GM12872 (cell line): ENCODE measurements around the gene LRP5.

Experiments
- TF ChIP-seq, protein P1 (sequence below): IDR thresholded peaks from 3 replicates; pipeline ENCODE4 v1.5.1; 2011; ENCODE audit warnings: low read depth, mild to moderate bottlenecking, low read length, moderate library complexity; ENCODE audit not compliant: insufficient read depth

LRP5 gene

DNA sequence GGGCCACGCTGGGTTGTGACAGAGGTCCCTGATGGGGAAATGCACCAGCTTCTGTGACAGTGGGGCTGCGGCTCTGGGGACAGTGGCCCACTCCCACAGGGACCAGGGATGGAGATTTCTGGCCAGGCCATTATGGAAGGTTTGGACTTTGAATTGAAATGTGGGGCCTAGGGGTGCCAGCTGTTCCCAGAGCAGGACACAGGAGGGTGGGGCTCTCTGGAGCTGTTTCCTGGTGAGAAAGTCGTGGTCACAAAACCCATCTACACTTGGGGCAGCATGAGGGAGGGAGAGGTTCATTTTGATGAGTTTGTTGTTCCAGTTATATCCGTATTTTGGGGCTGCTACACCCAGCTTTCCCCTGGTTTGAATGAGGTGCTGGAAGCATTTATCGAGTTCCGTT lies 52.2 kb downstream of the LRP5 start:
- TF ChIP-seq, protein P1, sequence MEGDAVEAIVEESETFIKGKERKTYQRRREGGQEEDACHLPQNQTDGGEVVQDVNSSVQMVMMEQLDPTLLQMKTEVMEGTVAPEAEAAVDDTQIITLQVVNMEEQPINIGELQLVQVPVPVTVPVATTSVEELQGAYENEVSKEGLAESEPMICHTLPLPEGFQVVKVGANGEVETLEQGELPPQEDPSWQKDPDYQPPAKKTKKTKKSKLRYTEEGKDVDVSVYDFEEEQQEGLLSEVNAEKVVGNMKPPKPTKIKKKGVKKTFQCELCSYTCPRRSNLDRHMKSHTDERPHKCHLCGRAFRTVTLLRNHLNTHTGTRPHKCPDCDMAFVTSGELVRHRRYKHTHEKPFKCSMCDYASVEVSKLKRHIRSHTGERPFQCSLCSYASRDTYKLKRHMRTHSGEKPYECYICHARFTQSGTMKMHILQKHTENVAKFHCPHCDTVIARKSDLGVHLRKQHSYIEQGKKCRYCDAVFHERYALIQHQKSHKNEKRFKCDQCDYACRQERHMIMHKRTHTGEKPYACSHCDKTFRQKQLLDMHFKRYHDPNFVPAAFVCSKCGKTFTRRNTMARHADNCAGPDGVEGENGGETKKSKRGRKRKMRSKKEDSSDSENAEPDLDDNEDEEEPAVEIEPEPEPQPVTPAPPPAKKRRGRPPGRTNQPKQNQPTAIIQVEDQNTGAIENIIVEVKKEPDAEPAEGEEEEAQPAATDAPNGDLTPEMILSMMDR = no peak

DNA sequence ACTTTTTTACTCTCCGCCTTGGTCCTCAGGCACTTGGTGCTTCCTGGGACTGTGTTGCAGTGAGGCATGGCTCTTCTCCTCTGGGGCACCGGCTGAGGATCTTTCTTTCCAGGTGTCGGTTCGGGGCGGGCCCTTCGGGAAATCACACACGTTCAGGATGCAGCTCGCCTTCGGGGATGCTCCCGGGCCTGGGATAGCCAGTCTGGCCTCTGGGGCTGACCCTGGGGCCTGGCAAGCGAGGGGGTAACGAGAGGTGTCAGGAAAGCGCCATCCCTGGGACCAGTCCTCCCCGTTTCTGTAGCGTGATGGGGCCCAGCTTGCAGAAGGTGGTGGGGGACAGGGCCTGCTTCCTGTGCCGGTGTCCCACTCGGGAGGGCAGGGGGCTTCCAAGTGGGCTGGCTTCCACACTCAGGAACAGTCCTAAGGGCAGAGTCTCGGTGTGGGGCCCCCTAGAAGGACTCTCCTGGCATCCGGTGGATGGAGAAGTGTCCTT lies 53.6 kb downstream of the LRP5 start:
- TF ChIP-seq, protein P1 = no peak

- TF ChIP-seq, protein P1 = no peak
These were observed 54.9 kb downstream of the LRP5 start for GRCh38 chr11:68367252-68367651.

DNA sequence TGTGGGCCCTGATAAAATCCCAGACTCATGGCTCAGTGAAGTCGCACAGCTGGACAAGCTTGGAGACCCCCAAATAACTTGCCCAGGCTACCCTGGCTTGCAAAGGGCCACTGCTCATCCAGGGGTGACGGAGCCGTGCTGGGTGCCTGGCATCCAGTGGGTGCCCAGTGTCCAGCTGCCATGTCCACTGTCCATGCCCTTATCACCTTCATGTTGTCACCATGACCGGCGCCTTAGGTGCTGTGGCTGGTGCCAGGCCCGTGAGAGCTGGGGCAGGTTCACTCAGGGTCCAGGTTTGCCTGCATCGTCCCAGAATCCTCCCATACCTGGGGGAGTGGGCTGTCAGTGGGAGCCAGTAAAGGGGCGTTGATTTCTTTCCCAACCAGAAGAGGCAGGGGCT lies 57.4 kb downstream of the LRP5 start:
- TF ChIP-seq, protein P1 = no peak

DNA sequence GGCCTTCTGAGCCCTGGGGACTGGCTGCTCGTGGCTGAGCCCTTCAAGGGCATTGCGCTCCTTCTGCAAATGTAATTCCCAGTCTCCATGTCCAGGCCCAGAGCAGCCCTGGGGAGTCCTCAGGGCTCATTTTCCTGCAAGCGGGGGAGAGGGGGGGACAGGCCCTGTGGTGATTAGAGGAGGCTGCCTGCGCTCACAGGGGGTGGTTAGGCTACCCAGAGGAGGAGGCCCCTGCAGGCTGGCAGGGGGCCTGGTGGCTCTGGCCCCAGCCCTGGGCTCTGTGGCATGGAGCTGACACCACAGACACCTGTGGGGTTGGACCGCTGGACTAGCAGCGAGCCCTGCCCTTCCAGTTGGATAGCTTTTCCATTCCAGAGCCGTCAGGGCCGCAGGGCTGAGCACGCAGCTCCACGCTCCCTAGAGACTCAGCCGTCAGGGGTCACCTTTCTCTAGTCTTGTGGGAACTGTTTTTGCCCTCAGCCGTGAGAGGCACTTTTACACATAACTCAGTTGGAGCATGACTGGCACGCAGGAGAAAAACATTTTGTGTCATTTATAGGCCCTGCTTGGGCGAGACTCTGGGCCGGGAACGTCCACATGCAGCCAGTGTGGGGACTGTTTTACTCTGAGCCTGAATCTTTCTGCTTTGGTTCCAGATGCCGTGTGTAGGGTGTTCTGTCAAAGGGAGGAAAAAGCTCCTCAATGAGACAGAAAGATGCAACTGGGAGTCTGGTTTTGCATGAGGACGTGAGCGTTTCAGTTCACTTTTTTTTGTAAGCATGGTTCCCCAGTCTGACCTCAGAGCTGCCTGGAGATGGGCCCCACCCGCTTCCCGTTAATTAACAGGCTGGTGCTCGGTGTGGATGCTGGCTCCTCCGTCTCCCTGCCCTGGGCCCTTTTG lies 58.1 kb downstream of the LRP5 start:
- TF ChIP-seq, protein P1 = no peak

GRCh38 chr11:68371171-68372041 lies 59.0 kb downstream of the LRP5 start:
- TF ChIP-seq, protein P1 = 0 out of 3 replicates have a peak, but pooled peaks have one; percentile 3

DNA sequence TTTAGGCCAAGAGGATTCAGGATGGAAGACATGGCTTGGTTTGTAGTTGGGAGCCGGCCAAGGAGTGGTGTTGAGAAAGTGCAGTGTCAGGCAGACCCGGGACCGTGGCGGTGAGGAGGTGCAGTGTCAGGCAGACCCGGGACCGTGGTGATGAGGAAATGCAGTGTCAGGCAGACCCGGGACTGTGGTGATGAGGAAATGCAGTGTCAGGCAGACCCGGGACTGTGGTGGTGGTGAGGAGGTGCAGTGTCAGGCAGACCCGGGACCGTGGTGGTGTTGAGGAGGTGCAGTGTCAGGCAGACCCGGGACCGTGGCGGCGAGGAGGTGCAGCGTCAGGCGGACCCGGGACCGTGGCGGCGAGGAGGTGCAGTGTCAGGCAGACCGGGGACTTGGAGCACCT lies 59.7 kb downstream of the LRP5 start:
- TF ChIP-seq, protein P1 = no peak
